T follicular helper cell (primary cell): ENCODE data around the gene TMEM132C.
"Not testable (repeated sequence)": the region's sequence is repeated elsewhere in the genome, so short reads cannot be mapped to it uniquely, and the experiment has no call there.

ENCODE experiments used
- DNase-seq: peaks from one replicate; pipeline ENCODE4 v3.0.0-alpha.2; 2020; ENCODE audit warnings: low read depth

The TMEM132C gene

GRCh38 chr12:128564956-128565355, 298.0 kb downstream of the TMEM132C start:
- DNase-seq = no peak

- DNase-seq = no peak
Measured at GRCh38 chr12:128567730-128568129, 300.8 kb downstream of the TMEM132C start.

GRCh38 chr12:128570191-128571065, 303.5 kb downstream of the TMEM132C start:
- no peak for DNase-seq

- DNase-seq = no peak
Measured at GRCh38 chr12:128571906-128572810, 305.2 kb downstream of the TMEM132C start.

- no peak for DNase-seq
Measured at GRCh38 chr12:128573907-128574306, 306.9 kb downstream of the TMEM132C start.

- DNase-seq = no peak
Measured at GRCh38 chr12:128578045-128578444, 311.1 kb downstream of the TMEM132C start.

GRCh38 chr12:128581321-128581761, 314.4 kb downstream of the TMEM132C start:
- DNase-seq = no peak

- no peak for DNase-seq
Measured at GRCh38 chr12:128583453-128583852, 316.5 kb downstream of the TMEM132C start.

GRCh38 chr12:128586451-128587029, 319.6 kb downstream of the TMEM132C start:
- no peak for DNase-seq

- no peak for DNase-seq
Measured at GRCh38 chr12:128587918-128588317, 320.9 kb downstream of the TMEM132C start.

GRCh38 chr12:128592220-128592744, 325.3 kb downstream of the TMEM132C start:
- DNase-seq = no peak

GRCh38 chr12:128594521-128594920, 327.6 kb downstream of the TMEM132C start:
- no peak for DNase-seq

- DNase-seq = no peak
Measured at GRCh38 chr12:128595609-128596008, 328.6 kb downstream of the TMEM132C start.

- no peak for DNase-seq
Measured at GRCh38 chr12:128600886-128601285, 333.9 kb downstream of the TMEM132C start.

GRCh38 chr12:128603573-128604115, 336.7 kb downstream of the TMEM132C start:
- no peak for DNase-seq

- not testable (repeated sequence) for DNase-seq
Measured at GRCh38 chr12:128604219-128604618, 337.2 kb downstream of the TMEM132C start.

GRCh38 chr12:128606051-128606450, 339.1 kb downstream of the TMEM132C start:
- no peak for DNase-seq

GRCh38 chr12:128606538-128606937, 339.6 kb downstream of the TMEM132C start:
- no peak for DNase-seq

GRCh38 chr12:128606970-128607369, 340.0 kb downstream of the TMEM132C start:
- no peak for DNase-seq

GRCh38 chr12:128607641-128608040, 340.7 kb downstream of the TMEM132C start:
- DNase-seq = no peak

GRCh38 chr12:128609861-128610260, 342.9 kb downstream of the TMEM132C start:
- DNase-seq = no peak

- DNase-seq = no peak
Measured at GRCh38 chr12:128611736-128612135, 344.8 kb downstream of the TMEM132C start.
